Ammon's horn (tissue), 1 donor: ENCODE results near the gene VOPP1.

ENCODE experiments used
- DNase-seq: peaks from one replicate; pipeline ENCODE4 v3.0.0-alpha.2; 2016; ENCODE audit warnings: low spot score

The VOPP1 gene

GRCh38 chr7:55532150-55532917 lies 40.0 kb downstream of the VOPP1 start:
- DNase-seq, result no peak

GRCh38 chr7:55531536-55531935 lies 40.8 kb downstream of the VOPP1 start:
- DNase-seq, result no peak

- no peak for DNase-seq
Observed at GRCh38 chr7:55527307-55527706, 45.0 kb downstream of the VOPP1 start.

- DNase-seq, result peak; percentile 87
Observed at GRCh38 chr7:55526770-55527169, 45.5 kb downstream of the VOPP1 start.

- DNase-seq, result peak; percentile 65
Observed at GRCh38 chr7:55526329-55526728, 46.0 kb downstream of the VOPP1 start.

GRCh38 chr7:55524558-55525310 lies 47.6 kb downstream of the VOPP1 start:
- DNase-seq, result peak; percentile 56

GRCh38 chr7:55523366-55523765 lies 48.9 kb downstream of the VOPP1 start:
- DNase-seq, result no peak

- no peak for DNase-seq
Observed at GRCh38 chr7:55521917-55522902, 50.1 kb downstream of the VOPP1 start.

GRCh38 chr7:55521512-55521911 lies 50.8 kb downstream of the VOPP1 start:
- no peak for DNase-seq

GRCh38 chr7:55520426-55521140 lies 51.7 kb downstream of the VOPP1 start:
- DNase-seq, result no peak

GRCh38 chr7:55518836-55519235 lies 53.5 kb downstream of the VOPP1 start:
- no peak for DNase-seq

GRCh38 chr7:55517936-55518689 lies 54.2 kb downstream of the VOPP1 start:
- no peak for DNase-seq

- DNase-seq, result no peak
Observed at GRCh38 chr7:55517191-55517633, 55.1 kb downstream of the VOPP1 start.

GRCh38 chr7:55516409-55516808 lies 55.9 kb downstream of the VOPP1 start:
- no peak for DNase-seq

GRCh38 chr7:55515569-55516279 lies 56.6 kb downstream of the VOPP1 start:
- peak; percentile 60 for DNase-seq

- DNase-seq, result no peak
Observed at GRCh38 chr7:55514546-55515265, 57.6 kb downstream of the VOPP1 start.

- no peak for DNase-seq
Observed at GRCh38 chr7:55513868-55514267, 58.4 kb downstream of the VOPP1 start.

- no peak for DNase-seq
Observed at GRCh38 chr7:55512635-55513191, 59.6 kb downstream of the VOPP1 start.

GRCh38 chr7:55510621-55511020 lies 61.7 kb downstream of the VOPP1 start:
- DNase-seq, result no peak
